Measurements from ENCODE around the gene SPATA46.
"Not testable (repeated sequence)": the region's sequence is repeated elsewhere in the genome, so short reads cannot be mapped to it uniquely, and the experiment has no call there.

- not testable (repeated sequence) for TF ChIP-seq CTCF, POLR2A, POLR2AphosphoS5 (IDR thresholded peaks at IDR 0.05)
These were observed 24.8 kb downstream of the SPATA46 start for GRCh38 chr1:162351874-162352273.
